Prostate gland (tissue), 2 donors: ENCODE data around the gene TNFAIP1. TPM values are rescaled to one million over a fixed set of nuclear protein-coding genes. Genes with fewer than 3 reads are reported as not detected.

Source experiments
- DNase-seq: peaks from one replicate; pipeline ENCODE4 v3.0.0-alpha.2; 2019; ENCODE audit warnings: low spot score
- H3K27ac ChIP-seq, 2 donors: fragments of 200-600 bp; sonication (generic); 2 replicates each; pipeline ENCODE4 v1.5.1; 2017 to 2019
- H3K27me3 ChIP-seq: fragments of 200-600 bp; sonication (generic); replicated peaks from 2 replicates; pipeline ENCODE4 v1.5.1; 2019; ENCODE audit not compliant: insufficient read depth
- H3K36me3 ChIP-seq, 2 donors: fragments of 200-600 bp; sonication (generic); 1 replicate in 1 of 2; 2 replicates in 1 of 2; pipeline versions ENCODE4 v1.5.1 to v1.8.1; 2017 to 2019
- H3K4me1 ChIP-seq: fragments of 200-600 bp; sonication (generic); replicated peaks from 2 replicates; pipeline ENCODE4 v1.5.1; 2019
- H3K4me3 ChIP-seq, 2 donors: fragments of 200-600 bp; sonication (generic); 2 replicates each; pipeline ENCODE4 v1.5.1; 2017 to 2019
- H3K9me3 ChIP-seq: fragments of 200-600 bp; sonication (generic); 2 replicates; pipeline ENCODE4 v1.5.1; 2017
- CTCF ChIP-seq, 4 experiments: fragments of 200-600 bp in 2 of 4; fragments of 450-650 bp in 2 of 4; sonication (generic) in 2 of 4; IDR thresholded peaks; 1 replicate in 3 of 4; 2 replicates in 1 of 4; pipeline ENCODE4 v1.5.1; 2016 to 2019; ENCODE audit warnings: antibody characterized with exemption in 4 of 4, mild to moderate bottlenecking in 2 of 4, moderate library complexity in 2 of 4
- POLR2A ChIP-seq: fragments of 450-650 bp; IDR thresholded peaks from one replicate; pipeline ENCODE4 v1.6.1; 2016; ENCODE audit warnings: antibody characterized with exemption, mild to moderate bottlenecking
- POLR2AphosphoS5 ChIP-seq: sonication (generic); formaldehyde crosslinking; IDR thresholded peaks from one replicate; pipeline ENCODE4 v1.6.1; 2017; ENCODE audit warnings: antibody characterized with exemption
- WGBS: methylation state at CpG from one replicate; pipeline ENCODE4 v1.1.5; 2018; 5-methylcytosine and 5-hydroxymethylcytosine counted together
- intact Hi-C: fragments of 100-400 bp; cut with DNase I; formaldehyde crosslinking; loops from one replicate; pipeline ENCODE4 v1.14.2; 2022
- total RNA-seq, 2 donors: library from RNA; depleted of rRNA; stranded (reverse); fragments of >200 nt; gene quantifications; one replicate each; pipeline ENCODE4 v1.1.0, GENCODE V29; 2016

The TNFAIP1 gene
- total RNA-seq, 2 donors from 2014 or later = 32.2 to 63.1 TPM

GRCh38 chr17:28313841-28314240 lies 21.7 kb upstream of the TNFAIP1 start:
- H3K9me3 ChIP-seq = no peaks in the 10 kb centered on the region
- TF ChIP-seq POLR2AphosphoS5 = no peak
- DNase-seq = no peak
- WGBS = 74% methylated on average over 2 of the region's 2 CpGs
- no peaks in the 10 kb centered on the region for H3K36me3 ChIP-seq
- peaks cover 3% of the 10 kb centered on the region for H3K4me1 ChIP-seq
- intact Hi-C loops = no loop called here
- H3K27ac ChIP-seq = no peak overlapping the region
- no peak overlapping the region for H3K4me3 ChIP-seq
- no peaks in the 10 kb centered on the region for H3K27me3 ChIP-seq

- no peak overlapping the region for H3K27ac ChIP-seq
- TF ChIP-seq POLR2AphosphoS5 (no peak), CTCF (IDR thresholded peaks at IDR 0.05) (no peak), POLR2A (no peak)
- intact Hi-C loops = no loop called here
- H3K4me3 ChIP-seq = no peak overlapping the region
- 96% methylated on average over 4 of the region's 4 CpGs for WGBS
- H3K27me3 ChIP-seq = no peaks in the 10 kb centered on the region
- no peak for DNase-seq
- H3K36me3 ChIP-seq = no peaks in the 10 kb centered on the region
- peaks cover 3% of the 10 kb centered on the region for H3K4me1 ChIP-seq
- no peaks in the 10 kb centered on the region for H3K9me3 ChIP-seq
These were observed 19.5 kb upstream of the TNFAIP1 start for GRCh38 chr17:28315846-28316705.

- Histone ChIP-seq H3K27me3 (no peaks in the 10 kb centered on the region), H3K36me3 (no peaks in the 10 kb centered on the region), H3K4me1 (peaks cover 3% of the 10 kb centered on the region), H3K9me3 (no peaks in the 10 kb centered on the region), H3K27ac (no peak overlapping the region), H3K4me3 (no peak overlapping the region)
- no peak for DNase-seq
- intact Hi-C loops = no loop called here
- no peak for TF ChIP-seq CTCF (IDR thresholded peaks at IDR 0.05)
- no peak for TF ChIP-seq POLR2AphosphoS5
- TF ChIP-seq POLR2A = no peak
- WGBS = 83% methylated on average over 21 of the region's 21 CpGs
These were observed 18.2 kb upstream of the TNFAIP1 start for GRCh38 chr17:28317099-28317965.

GRCh38 chr17:28317966-28318758 lies 17.4 kb upstream of the TNFAIP1 start:
- H3K27ac ChIP-seq = no peak overlapping the region
- WGBS = 12% methylated on average over 40 of the region's 40 CpGs
- no peak for DNase-seq

More at GRCh38 chr17:28317966-28318758, 17.4 kb upstream of the TNFAIP1 start:
- Histone ChIP-seq H3K27me3 (no peaks in the 10 kb centered on the region), H3K4me3 (peak overlapping the region; percentile 45 to 50), H3K36me3 (no peaks in the 10 kb centered on the region), H3K4me1 (peaks cover 3% of the 10 kb centered on the region), H3K9me3 (no peaks in the 10 kb centered on the region)
- TF ChIP-seq POLR2AphosphoS5 = no peak
- TF ChIP-seq CTCF (IDR thresholded peaks at IDR 0.05) = no peak
- no peak for TF ChIP-seq POLR2A
- intact Hi-C loops = no loop called here
